CD4-positive, alpha-beta T cell (primary cell): ENCODE data around the gene FADD. TPM values are rescaled to one million over a fixed set of nuclear protein-coding genes. Genes with fewer than 3 reads are reported as not detected.

ENCODE experiments used
- ATAC-seq: fragments of 200-7000 bp; cut with Tn5 transposase; one replicate; pipeline ENCODE4 v1.10.0; 2022; ENCODE audit warnings: mild to moderate bottlenecking; ENCODE audit not compliant: poor library complexity
- CTCF ChIA-PET: fragments of 350-600 bp; sonication (Branson Sonifier 250); formaldehyde crosslinking; loops from one replicate; lab custom pipeline; 2021; ENCODE audit warnings: antibody characterized with exemption, inconsistent platforms; lab: Charles Lee
- POLR2A ChIA-PET: fragments of 350-600 bp; sonication (Branson Sonifier 250); formaldehyde crosslinking; loops from one replicate; lab custom pipeline; 2021; ENCODE audit warnings: antibody characterized with exemption, inconsistent platforms; lab: Charles Lee
- DNase-seq, 14 experiments: peaks; one replicate each; pipeline ENCODE4 v3.0.0-alpha.2; 2013 to 2020; ENCODE audit warnings: mixed read lengths in 2 of 14
- H3K27ac ChIP-seq, 2 donors: one replicate each; pipeline versions ENCODE4 v1.5.1 to v1.7.0; 2013; ENCODE audit warnings: low read length in 2 of 2, low read depth in 1 of 2, mild to moderate bottlenecking in 1 of 2
- H3K27me3 ChIP-seq, 2 experiments: 1 replicate in 1 of 2; 2 replicates in 1 of 2; pipeline versions ENCODE4 v1.6.1 to v1.7.0; 2013; ENCODE audit warnings: low read length in 2 of 2, control low read depth in 1 of 2, mild to moderate bottlenecking in 1 of 2, moderate library complexity in 1 of 2; ENCODE audit not compliant: insufficient read depth in 2 of 2, control insufficient read depth in 1 of 2
- H3K36me3 ChIP-seq: one replicate; pipeline ENCODE4 v1.6.1; 2013; ENCODE audit warnings: low read length, control low read depth; ENCODE audit not compliant: insufficient read depth
- H3K4me1 ChIP-seq: one replicate; pipeline ENCODE4 v1.6.1; 2013; ENCODE audit warnings: low read length, control low read depth; ENCODE audit not compliant: insufficient read depth
- H3K4me3 ChIP-seq: one replicate; pipeline ENCODE4 v1.5.1; 2013; ENCODE audit warnings: mild to moderate bottlenecking, low read length, moderate library complexity
- H3K9me3 ChIP-seq, 2 experiments: 1 replicate in 1 of 2; 2 replicates in 1 of 2; pipeline versions ENCODE4 v1.6.1 to v1.7.0; 2013; ENCODE audit warnings: low read length in 2 of 2, mild to moderate bottlenecking in 2 of 2, control low read depth in 1 of 2, moderate library complexity in 1 of 2; ENCODE audit not compliant: control insufficient read depth in 1 of 2, insufficient read depth in 1 of 2
- H3K27ac Mint-ChIP-seq: one replicate; pipeline ENCODE4 v1.8.0; 2020; ENCODE audit warnings: mixed read lengths
- H3K27me3 Mint-ChIP-seq: one replicate; pipeline ENCODE4 v1.8.0; 2021; ENCODE audit warnings: mixed read lengths
- H3K36me3 Mint-ChIP-seq: one replicate; pipeline ENCODE4 v1.8.0; 2021; ENCODE audit warnings: low read depth, mixed read lengths
- H3K4me1 Mint-ChIP-seq: one replicate; pipeline ENCODE4 v1.8.0; 2021; ENCODE audit warnings: low read depth, mixed read lengths
- H3K4me3 Mint-ChIP-seq: one replicate; pipeline ENCODE4 v1.8.0; 2020; ENCODE audit warnings: mild to moderate bottlenecking, mixed read lengths
- H3K9me3 Mint-ChIP-seq: one replicate; pipeline ENCODE4 v1.8.0; 2020; ENCODE audit warnings: mixed read lengths
- intact Hi-C, 2 experiments: fragments of 100-400 bp; cut with DNase I in 1 of 2; cut with micrococcal nuclease in 1 of 2; formaldehyde crosslinking; loops; one replicate each; pipeline versions ENCODE4 v1.15.1 to v1.9.0; 2023 to 2025; cut with DNase I, micrococcal nuclease
- total RNA-seq, 174 experiments: library from RNA in 2 of 174; stranded (reverse) in 2 of 174; gene quantifications; one replicate each; pipeline ENCODE4 v1.2.3 and lab custom pipeline; 2021 to 2026
- TF ChIP-seq, protein P1 (sequence below): fragments of 200-600 bp; IDR thresholded peaks from one replicate; pipeline ENCODE4 v1.8.0; 2022; ENCODE audit warnings: antibody characterized with exemption, mild to moderate bottlenecking

The FADD gene
- total RNA-seq, 2 experiments from 2014 or later, result 14.5 to 16.5 TPM

DNA sequence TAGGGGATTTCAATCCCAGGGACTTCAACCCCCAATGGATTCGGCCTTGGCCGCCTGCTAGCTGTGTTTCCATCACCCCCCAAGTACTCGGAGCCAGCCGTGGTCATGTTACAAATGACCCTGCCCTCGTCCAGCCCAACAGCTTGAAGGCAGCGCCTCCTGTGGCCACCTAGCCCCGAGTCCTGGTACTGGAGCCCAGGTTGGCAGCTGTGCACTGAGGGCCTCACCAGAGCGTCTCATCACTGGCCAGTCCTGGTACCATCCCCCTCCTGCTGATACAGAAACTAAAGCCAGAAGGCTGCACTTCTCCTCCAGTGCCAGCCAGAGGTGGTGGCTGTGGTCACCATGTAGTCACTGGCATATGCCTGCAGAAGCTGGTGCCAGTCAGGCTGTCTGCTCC lies 44.9 kb upstream of the FADD start:
- H3K9me3 ChIP-seq, result peaks cover 0 to 19% of the 10 kb centered on the region in 2 experiments
- ATAC-seq (no peak), DNase-seq (no peak)
- peaks cover 0 to 2% of the 10 kb centered on the region in 2 experiments for H3K27me3 ChIP-seq
- TF ChIP-seq, protein P1, sequence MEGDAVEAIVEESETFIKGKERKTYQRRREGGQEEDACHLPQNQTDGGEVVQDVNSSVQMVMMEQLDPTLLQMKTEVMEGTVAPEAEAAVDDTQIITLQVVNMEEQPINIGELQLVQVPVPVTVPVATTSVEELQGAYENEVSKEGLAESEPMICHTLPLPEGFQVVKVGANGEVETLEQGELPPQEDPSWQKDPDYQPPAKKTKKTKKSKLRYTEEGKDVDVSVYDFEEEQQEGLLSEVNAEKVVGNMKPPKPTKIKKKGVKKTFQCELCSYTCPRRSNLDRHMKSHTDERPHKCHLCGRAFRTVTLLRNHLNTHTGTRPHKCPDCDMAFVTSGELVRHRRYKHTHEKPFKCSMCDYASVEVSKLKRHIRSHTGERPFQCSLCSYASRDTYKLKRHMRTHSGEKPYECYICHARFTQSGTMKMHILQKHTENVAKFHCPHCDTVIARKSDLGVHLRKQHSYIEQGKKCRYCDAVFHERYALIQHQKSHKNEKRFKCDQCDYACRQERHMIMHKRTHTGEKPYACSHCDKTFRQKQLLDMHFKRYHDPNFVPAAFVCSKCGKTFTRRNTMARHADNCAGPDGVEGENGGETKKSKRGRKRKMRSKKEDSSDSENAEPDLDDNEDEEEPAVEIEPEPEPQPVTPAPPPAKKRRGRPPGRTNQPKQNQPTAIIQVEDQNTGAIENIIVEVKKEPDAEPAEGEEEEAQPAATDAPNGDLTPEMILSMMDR, result no peak
- H3K4me3 ChIP-seq, result no peak overlapping the region
- no peak overlapping the region for H3K4me3 Mint-ChIP-seq
- intact Hi-C loops, result no loop called here
- H3K36me3 Mint-ChIP-seq, result no peaks in the 10 kb centered on the region
- no peaks in the 10 kb centered on the region for H3K27me3 Mint-ChIP-seq
- H3K9me3 Mint-ChIP-seq, result no peaks in the 10 kb centered on the region
- ChIA-PET POLR2A (no interaction called here), CTCF (no interaction called here)
- no peak overlapping the region for H3K27ac ChIP-seq
- H3K27ac Mint-ChIP-seq, result no peak overlapping the region
- H3K36me3 ChIP-seq, result no peaks in the 10 kb centered on the region
- H3K4me1 ChIP-seq, result no peaks in the 10 kb centered on the region
- H3K4me1 Mint-ChIP-seq, result no peaks in the 10 kb centered on the region

DNA sequence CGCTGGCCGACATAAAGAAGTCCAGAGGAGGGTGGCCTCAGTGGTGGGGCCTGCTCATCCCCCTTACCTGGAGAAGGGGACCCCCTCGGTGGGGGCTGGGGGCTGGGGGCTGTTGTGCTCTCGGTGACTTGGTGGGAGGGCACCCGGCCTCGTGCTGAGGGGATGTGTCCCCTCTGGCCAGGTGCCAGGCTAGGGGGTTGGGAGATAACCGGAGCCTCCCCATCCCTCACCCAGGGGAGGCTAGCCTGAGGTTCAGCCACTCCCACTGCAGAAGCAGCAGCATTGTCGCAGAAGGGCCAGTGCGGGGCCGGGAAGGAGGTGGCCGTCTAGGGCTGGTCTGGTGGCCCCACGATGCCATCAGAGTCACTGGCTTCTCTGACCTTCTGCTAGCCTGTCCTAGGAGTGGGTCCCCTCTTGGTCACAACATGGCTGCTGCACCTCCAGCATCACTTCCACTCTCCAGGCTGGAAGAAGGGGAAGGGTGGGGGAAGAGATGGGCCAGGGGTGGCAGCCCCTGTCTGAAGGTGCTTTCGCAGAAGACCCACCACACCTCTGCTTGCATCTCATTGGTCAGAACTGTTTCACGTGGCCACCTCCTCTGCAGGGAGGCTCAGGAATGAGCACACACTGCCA lies 44.2 kb upstream of the FADD start:
- POLR2A ChIA-PET, result no interaction called here
- CTCF ChIA-PET, result no interaction called here

DNA sequence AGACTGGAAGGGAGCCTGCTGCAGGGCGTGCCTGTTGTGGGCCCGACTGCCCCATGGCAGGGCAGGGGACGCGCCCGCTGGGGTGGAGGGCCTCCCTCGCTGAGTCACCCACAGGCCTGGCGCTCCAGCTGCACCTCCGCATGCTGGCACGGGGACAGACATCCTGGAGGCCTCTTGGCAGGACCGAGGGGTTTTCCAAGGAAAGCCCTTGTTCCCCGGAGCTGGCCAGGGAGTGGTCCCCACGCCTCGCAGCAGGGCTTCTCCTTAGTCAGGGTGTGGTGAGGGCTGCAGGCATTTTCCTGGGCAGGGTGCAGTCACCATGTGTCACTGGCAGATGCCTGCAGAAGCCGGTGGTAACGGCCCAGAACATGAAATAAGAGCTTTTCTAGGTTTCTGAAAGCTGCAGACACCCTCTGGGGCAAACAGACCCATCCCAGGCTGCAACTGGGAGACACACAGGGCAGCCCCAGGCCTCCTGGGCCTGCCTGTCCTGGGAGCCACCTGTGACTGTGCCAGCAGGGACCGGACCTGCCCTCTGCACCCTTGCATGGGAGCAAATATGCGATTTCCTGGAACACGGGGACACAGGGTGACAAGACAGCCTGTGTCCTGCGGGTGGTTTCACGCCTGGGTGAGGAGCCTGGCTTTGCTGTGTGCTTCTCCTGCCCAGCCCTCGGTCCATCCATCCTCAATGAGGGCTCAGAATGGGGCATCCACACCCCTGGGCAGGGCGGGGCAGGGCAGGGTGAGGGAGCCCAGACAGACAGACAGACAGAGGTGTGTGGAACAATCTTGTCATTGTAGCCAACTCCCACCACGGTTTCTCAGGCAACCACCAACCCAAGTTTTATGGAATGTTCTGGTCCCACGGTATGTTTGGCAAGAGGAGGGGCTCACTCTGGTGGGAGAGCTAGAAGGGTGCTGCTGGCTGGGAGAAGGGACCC lies 43.2 kb upstream of the FADD start:
- Histone ChIP-seq H3K27ac (no peak overlapping the region), H3K36me3 (no peaks in the 10 kb centered on the region), H3K27me3 (peaks cover 0 to 2% of the 10 kb centered on the region in 2 experiments), H3K4me3 (no peak overlapping the region), H3K4me1 (no peaks in the 10 kb centered on the region), H3K9me3 (peaks cover 0 to 19% of the 10 kb centered on the region in 2 experiments)
- Mint-ChIP-seq H3K27me3 (no peaks in the 10 kb centered on the region), H3K4me3 (no peak overlapping the region), H3K9me3 (no peaks in the 10 kb centered on the region), H3K27ac (no peak overlapping the region), H3K4me1 (no peaks in the 10 kb centered on the region), H3K36me3 (no peaks in the 10 kb centered on the region)
- TF ChIP-seq, protein P1, result no peak
- intact Hi-C loops, result no loop called here
- POLR2A ChIA-PET, result no interaction called here
- DNase-seq, result no peak
- CTCF ChIA-PET, result no interaction called here
- no peak for ATAC-seq

More for the DNA sequence above, 44.2 kb upstream of the FADD start:
- Mint-ChIP-seq H3K4me3 (no peak overlapping the region), H3K4me1 (no peaks in the 10 kb centered on the region), H3K36me3 (no peaks in the 10 kb centered on the region), H3K27ac (no peak overlapping the region), H3K9me3 (no peaks in the 10 kb centered on the region), H3K27me3 (no peaks in the 10 kb centered on the region)
- H3K27ac ChIP-seq, result no peak overlapping the region
- peaks cover 0 to 19% of the 10 kb centered on the region in 2 experiments for H3K9me3 ChIP-seq
- TF ChIP-seq, protein P1, result no peak
- intact Hi-C loops, result no loop called here
- no peaks in the 10 kb centered on the region for H3K36me3 ChIP-seq
- peaks cover 0 to 2% of the 10 kb centered on the region in 2 experiments for H3K27me3 ChIP-seq
- DNase-seq (no peak), ATAC-seq (no peak)
- no peaks in the 10 kb centered on the region for H3K4me1 ChIP-seq
- no peak overlapping the region for H3K4me3 ChIP-seq
